CD4-positive, alpha-beta T cell treated with Interleukin-12 subunit alpha and Interleukin-12 subunit beta, for 1 hour (primary cell): ENCODE results near the gene CLBA1.
"Not testable (repeated sequence)": the region's sequence is repeated elsewhere in the genome, so short reads cannot be mapped to it uniquely, and the experiment has no call there.

Source experiments
- DNase-seq: peaks from one replicate; pipeline ENCODE4 v3.0.0-alpha.2; 2020

The CLBA1 gene

GRCh38 chr14:104947881-104948735 lies 37.5 kb upstream of the CLBA1 start:
- not testable (repeated sequence) for DNase-seq

- DNase-seq, result no peak
Observed at GRCh38 chr14:104948736-104949031, 36.9 kb upstream of the CLBA1 start.

- DNase-seq, result not testable (repeated sequence)
Observed at GRCh38 chr14:104949406-104949955, 36.1 kb upstream of the CLBA1 start.

GRCh38 chr14:104950021-104950420 lies 35.6 kb upstream of the CLBA1 start:
- DNase-seq, result no peak

- DNase-seq, result not testable (repeated sequence)
Observed at GRCh38 chr14:104950701-104951100, 34.9 kb upstream of the CLBA1 start.

- not testable (repeated sequence) for DNase-seq
Observed at GRCh38 chr14:104951863-104952657, 33.5 kb upstream of the CLBA1 start.

- DNase-seq, result no peak
Observed at GRCh38 chr14:104953097-104953496, 32.5 kb upstream of the CLBA1 start.

GRCh38 chr14:104953896-104954656 lies 31.5 kb upstream of the CLBA1 start:
- no peak for DNase-seq

- DNase-seq, result no peak
Observed at GRCh38 chr14:104954746-104955395, 30.7 kb upstream of the CLBA1 start.

- no peak for DNase-seq
Observed at GRCh38 chr14:104955396-104955770, 30.2 kb upstream of the CLBA1 start.

GRCh38 chr14:104956290-104956890 lies 29.2 kb upstream of the CLBA1 start:
- no peak for DNase-seq

- DNase-seq, result no peak
Observed at GRCh38 chr14:104957146-104958113, 28.2 kb upstream of the CLBA1 start.

- DNase-seq, result no peak
Observed at GRCh38 chr14:104964546-104964945, 21.0 kb upstream of the CLBA1 start.

GRCh38 chr14:104965561-104966231 lies 19.9 kb upstream of the CLBA1 start:
- DNase-seq, result no peak

- DNase-seq, result no peak
Observed at GRCh38 chr14:104966261-104966865, 19.2 kb upstream of the CLBA1 start.

GRCh38 chr14:104966981-104967385 lies 18.6 kb upstream of the CLBA1 start:
- DNase-seq, result no peak

- no peak for DNase-seq
Observed at GRCh38 chr14:104967386-104968152, 18.0 kb upstream of the CLBA1 start.

GRCh38 chr14:104968153-104968527 lies 17.4 kb upstream of the CLBA1 start:
- no peak for DNase-seq
